ENCODE measurements around the gene TRAPPC6A. TPM values are rescaled to one million over a fixed set of nuclear protein-coding genes. Genes with fewer than 3 reads are reported as not detected.

TRAPPC6A gene
- total and polyA plus RNA-seq, 2 of the 13 experiments (the other 11 are each of a cell fraction or from before 2014, with no cell fraction given), result 6.5 to 21.0 TPM

- TF ChIP-seq ZNF761 (CRISPR knock-in tag; conservative IDR thresholded peaks at IDR 0.05), result no peak
- no peak for TF ChIP-seq ZNF512 (CRISPR knock-in tag; IDR thresholded peaks at IDR 0.05)
- TF ChIP-seq CHCHD3 (CRISPR knock-in tag; IDR thresholded peaks at IDR 0.05), result no peak
- no peak for TF ChIP-seq KDM5B (CRISPR knock-in tag; IDR thresholded peaks at IDR 0.05; ENCODE audit: borderline replicate concordance)
- no peak for TF ChIP-seq KLF11 (CRISPR knock-in tag; IDR thresholded peaks at IDR 0.05)
- peak; percentile 82 for TF ChIP-seq PRDM10 (CRISPR knock-in tag; IDR thresholded peaks at IDR 0.05; ENCODE audit: low read depth)
- TF ChIP-seq, protein P1, sequence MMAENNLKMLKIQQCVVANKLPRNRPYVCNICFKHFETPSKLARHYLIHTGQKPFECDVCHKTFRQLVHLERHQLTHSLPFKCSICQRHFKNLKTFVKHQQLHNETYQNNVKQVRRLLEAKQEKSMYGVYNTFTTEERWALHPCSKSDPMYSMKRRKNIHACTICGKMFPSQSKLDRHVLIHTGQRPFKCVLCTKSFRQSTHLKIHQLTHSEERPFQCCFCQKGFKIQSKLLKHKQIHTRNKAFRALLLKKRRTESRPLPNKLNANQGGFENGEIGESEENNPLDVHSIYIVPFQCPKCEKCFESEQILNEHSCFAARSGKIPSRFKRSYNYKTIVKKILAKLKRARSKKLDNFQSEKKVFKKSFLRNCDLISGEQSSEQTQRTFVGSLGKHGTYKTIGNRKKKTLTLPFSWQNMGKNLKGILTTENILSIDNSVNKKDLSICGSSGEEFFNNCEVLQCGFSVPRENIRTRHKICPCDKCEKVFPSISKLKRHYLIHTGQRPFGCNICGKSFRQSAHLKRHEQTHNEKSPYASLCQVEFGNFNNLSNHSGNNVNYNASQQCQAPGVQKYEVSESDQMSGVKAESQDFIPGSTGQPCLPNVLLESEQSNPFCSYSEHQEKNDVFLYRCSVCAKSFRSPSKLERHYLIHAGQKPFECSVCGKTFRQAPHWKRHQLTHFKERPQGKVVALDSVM (CRISPR knock-in tag; IDR thresholded peaks at IDR 0.05), result no peak
- TF ChIP-seq ZNF746 (CRISPR knock-in tag; IDR thresholded peaks at IDR 0.05), result no peak
- peak; percentile 58; the same call in 1 of the 2 replicates for TF ChIP-seq SP5 (CRISPR knock-in tag; IDR thresholded peaks at IDR 0.05; ENCODE audit: borderline replicate concordance, low read depth)
- no peak for TF ChIP-seq IRF9 (CRISPR knock-in tag; IDR thresholded peaks at IDR 0.05; ENCODE audit: borderline replicate concordance)
- no peak for TF ChIP-seq ZNF800 (CRISPR knock-in tag; IDR thresholded peaks at IDR 0.05)
- TF ChIP-seq ZFP82 (CRISPR knock-in tag; IDR thresholded peaks at IDR 0.05; ENCODE audit: borderline replicate concordance), result no peak
- TF ChIP-seq HNRNPH1 (optimal IDR thresholded peaks at IDR 0.05; ENCODE audit: low read depth, low read length), result no peak
- TF ChIP-seq ZNF672 (CRISPR knock-in tag; IDR thresholded peaks at IDR 0.05), result no peak
- no peak for TF ChIP-seq POLR2A (IDR thresholded peaks at IDR 0.05; ENCODE audit: insufficient read depth in 1 of 2, low read depth in 2 of 2, low read length in 2 of 2)
- TF ChIP-seq ZFP36 (IDR thresholded peaks at IDR 0.05; ENCODE audit: borderline replicate concordance, low read depth, low read length, partially characterized antibody), result no peak
- TF ChIP-seq RFX5 (IDR thresholded peaks at IDR 0.05; ENCODE audit: low read depth, low read length), result no peak
- TF ChIP-seq ZNF34 (CRISPR knock-in tag; IDR thresholded peaks at IDR 0.05; ENCODE audit: borderline replicate concordance), result no peak
These were observed 13.3 kb downstream of the TRAPPC6A start (continued) for GRCh38 chr19:45164577-45165335.

Data from HepG2 (cell line).